NCI-H2107 (cell line): ENCODE measurements around the gene CLIC5.

Experiments used
- DNase-seq: peaks from one replicate; lab custom pipeline; 2025; lab: John Stamatoyannopoulos, UW

Gene CLIC5

DNA sequence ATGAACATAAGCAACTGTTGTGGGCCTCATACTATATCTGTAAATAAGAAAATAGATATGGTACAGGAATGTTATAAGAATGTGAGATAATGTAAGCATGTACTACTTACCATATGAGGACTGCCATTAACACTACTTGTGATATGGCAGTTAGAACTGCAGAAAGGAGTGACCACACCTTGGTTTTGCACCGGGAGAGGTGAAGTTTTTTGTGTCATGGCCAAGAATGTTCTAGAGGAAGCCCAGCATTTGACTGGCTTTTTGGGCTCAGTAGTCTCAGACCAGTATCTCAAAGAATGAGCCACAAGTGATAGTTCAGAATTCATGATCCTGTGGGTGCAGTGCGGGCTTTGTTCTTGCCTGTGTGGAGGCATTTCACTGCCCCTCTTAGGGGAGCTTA lies 123.5 kb downstream of the CLIC5 start:
- no peak for DNase-seq

DNA sequence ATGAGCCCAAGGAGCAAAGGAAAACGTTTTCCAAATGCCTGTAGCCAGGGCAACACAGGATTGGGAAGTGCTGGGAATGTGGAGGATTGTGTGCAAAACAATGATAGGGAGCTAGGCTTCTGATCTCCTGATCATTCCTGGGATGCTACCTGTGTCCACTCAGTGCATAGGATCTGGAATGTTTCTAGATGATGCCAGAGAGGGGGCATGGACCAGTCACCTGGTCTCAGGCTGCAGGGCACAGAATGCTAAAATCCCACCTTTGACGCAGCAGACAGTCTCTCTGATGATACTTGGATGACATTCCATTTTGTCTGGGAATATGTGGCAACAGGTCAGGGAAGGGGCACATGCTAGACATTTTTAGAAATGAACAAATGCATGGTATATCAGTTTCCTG lies 128.9 kb downstream of the CLIC5 start:
- DNase-seq = no peak

GRCh38 chr6:45884336-45884735 lies 131.3 kb downstream of the CLIC5 start:
- no peak for DNase-seq

DNA sequence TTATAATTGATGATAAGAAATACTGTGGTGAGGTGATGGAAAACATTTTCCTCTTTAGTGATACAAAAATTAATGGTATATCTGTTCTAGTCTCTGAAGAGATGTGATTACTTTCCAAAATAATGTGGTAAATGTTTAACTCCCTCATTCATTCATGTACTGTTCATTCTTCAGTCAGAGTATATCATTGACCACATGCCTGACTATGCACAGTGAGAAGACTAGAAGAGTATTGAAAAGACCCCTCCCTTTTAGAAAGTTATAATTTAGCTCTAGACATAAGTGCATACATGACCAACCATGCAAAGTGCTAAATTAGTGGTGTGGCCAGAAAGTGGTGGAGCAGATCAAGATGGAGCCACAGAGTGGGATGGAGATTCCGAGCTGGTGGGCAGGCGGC lies 133.0 kb downstream of the CLIC5 start:
- no peak for DNase-seq

DNA sequence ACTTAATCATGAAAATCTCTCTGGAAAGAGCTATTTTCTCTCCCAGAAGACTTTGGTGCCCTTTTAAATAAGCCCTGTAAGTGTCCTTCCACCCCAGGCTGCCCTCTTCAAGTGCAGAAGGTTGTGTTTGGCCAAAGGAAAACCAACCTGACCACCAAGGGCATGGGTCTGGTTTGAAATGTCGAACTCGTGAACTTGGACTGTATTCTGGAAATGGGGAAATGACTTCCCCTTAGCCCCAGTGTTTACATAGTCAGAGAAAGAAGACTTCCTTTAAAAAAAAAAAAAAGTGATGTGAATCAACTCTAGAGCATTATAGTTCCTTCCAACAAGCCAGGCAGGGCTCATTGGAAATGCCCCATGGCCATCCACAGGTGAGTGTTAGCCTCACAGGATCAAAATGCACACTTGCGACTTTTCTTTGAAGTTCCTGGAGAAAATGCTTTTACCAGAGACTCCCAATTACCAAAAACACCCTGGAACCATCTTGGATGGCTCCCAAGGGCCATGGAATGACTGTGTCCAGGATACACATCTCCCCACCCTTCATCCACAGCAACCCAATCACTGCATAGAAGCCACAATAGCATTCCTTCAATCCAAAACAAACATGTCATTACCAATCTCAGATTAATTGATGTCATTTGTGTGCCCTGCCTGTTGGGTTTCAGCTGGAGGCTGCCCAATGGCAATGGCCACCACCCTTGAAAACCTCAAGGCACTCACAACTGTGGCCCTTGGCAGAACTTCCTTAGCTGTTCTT lies 133.8 kb downstream of the CLIC5 start:
- DNase-seq = no peak

- no peak for DNase-seq
These were observed 135.0 kb downstream of the CLIC5 start for GRCh38 chr6:45880676-45881075.

DNA sequence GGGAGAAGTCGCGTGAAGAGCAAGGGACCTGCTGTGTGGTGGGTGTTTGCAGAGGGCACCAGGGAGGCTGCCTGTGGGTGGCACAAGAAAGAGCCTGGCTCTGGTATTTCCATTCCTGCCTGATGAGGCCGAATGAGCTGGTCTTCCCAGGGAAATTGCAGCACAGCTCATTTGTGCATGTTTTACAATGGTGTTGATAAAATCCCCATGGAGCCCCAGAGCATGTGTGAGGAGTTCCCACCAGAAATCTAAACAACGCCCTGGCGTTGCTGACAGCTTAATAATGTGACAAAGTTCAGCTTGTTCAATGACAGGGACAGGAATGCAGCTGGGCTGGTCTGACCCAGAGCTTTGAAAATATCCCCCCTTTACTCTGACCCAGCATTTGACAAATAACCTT lies 135.5 kb downstream of the CLIC5 start:
- DNase-seq = no peak

DNA sequence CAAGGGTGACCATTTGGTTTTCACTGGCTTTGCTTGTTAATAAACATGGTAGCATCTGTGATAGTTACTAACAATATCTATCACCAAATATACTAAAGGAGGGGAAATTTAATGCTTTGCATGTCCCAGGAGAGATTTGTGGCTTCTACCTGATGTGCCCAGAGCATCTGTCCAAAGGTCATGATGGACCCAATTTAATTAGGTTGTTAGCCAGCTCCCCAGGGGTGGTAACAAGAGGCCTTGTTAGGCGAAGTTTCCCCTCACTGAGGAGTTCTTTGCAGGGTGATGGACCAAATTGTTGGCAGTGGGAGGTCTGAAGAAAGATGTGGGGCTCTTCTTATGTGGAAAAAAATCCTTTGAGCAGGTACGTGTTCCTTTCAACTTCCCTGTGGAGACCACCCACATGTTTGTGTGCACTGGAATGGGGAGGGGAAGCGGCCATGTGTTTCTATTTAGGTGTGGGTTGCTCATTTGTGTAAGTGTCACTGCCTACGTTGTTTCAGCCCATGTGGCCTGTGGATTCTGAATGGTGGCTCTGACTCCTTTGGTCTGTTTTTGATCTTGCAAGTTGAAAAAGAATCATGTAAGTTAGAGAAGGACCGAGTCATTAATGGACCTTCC lies 137.6 kb downstream of the CLIC5 start:
- DNase-seq = no peak

DNA sequence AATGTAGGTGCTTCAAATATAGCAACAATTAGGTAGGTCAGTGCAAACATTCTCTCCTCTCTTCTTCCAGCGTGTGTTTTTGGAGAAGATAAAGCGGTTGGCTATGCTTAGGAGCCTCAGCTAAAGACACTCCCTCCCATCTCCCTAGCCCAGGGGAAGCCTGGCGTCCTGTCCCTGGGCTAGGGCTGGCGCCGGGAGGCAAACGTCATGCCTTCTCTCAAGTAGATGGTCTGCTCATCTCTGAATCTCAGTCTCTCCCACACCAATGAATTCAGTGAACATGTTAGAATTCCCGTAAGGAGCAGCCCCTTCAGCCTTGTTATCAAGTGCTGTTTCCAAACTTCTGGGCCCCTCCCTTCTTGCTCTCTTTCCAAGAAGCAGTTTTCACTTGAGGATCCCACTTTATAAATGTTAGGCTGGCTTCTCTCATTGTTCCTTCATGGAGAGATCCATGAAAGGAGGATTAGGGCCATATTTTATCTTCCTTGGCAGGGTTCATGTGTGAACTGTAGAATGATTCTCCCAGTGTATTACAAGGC lies 142.8 kb downstream of the CLIC5 start:
- DNase-seq = no peak

- DNase-seq = no peak
These were observed 145.1 kb downstream of the CLIC5 start for GRCh38 chr6:45870531-45870930.

GRCh38 chr6:45864651-45865050 lies 151.0 kb downstream of the CLIC5 start:
- DNase-seq = no peak

DNA sequence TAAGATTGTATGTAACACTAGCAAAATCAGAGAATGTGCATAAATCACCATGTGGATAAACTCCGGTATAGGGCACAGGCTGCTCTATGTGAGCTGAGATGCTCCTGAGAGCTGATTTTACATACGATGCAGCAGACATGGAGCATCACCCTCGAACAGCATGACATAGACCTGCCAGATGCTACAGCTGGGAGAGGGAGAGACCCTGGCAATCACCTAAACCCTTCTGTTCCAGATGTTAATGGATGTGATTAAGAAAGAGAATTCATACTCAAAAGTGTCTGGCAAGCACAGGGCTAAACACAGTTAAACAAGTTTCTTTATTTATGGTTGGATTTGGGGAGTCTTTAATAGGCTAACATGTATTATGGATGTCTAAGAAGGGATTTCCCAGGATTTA lies 157.0 kb downstream of the CLIC5 start:
- no peak for DNase-seq

DNA sequence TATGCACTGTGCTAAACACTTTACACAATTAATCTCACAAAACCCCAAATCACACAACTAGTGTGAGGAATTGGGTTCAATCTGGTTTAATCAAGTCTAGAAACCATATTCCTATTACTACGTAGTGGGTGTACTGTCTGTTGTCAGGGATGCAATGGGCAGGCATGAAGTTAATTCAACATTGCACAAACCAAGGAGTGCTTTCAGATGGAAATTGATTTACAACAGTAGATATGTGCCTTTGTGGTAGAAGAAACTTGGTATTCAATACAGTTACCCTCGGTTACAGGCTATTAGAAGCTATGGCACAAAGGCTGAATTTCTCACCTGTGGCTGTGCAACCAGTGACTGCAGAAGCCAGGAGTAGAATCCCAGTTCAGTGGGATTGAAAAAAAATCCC lies 157.8 kb downstream of the CLIC5 start:
- DNase-seq = no peak

GRCh38 chr6:45855642-45856394 lies 159.8 kb downstream of the CLIC5 start:
- no peak for DNase-seq

- DNase-seq = no peak
These were observed 161.4 kb downstream of the CLIC5 start for GRCh38 chr6:45854149-45854742.

GRCh38 chr6:45851034-45851400 lies 164.6 kb downstream of the CLIC5 start:
- no peak for DNase-seq

DNA sequence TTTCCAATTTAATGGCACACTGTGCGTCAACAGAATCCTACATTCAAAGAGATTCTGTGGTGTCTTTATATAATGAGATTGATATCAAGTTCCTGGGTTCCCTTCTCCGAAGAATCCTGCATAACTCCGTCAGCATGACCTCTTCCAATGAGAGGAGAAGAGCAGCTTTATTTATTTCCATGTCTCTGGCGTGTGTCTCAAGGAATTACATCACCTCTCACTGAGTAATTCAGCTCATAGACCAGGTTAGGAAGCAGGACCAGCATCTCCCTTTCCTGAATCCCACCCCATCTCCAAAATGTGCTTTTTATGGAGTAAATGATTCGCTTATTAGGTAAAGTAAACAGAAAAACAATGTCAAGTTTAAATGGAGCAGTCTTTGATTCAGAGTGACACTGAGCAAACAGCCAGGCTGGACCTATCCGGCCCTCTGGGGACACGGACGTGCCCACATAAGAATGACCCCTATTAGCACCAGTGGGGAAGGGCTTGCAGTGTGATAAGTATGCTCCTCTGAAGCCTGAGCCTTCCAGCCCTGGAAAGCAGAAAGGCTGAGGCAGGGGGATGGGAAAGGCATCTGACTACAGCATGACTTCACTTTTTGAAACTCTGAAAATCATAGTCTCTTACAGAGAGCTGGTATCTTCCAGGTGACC lies 165.2 kb downstream of the CLIC5 start:
- DNase-seq = no peak

- no peak for DNase-seq
These were observed 170.1 kb downstream of the CLIC5 start for GRCh38 chr6:45845567-45845966.

GRCh38 chr6:45844986-45845385 lies 170.7 kb downstream of the CLIC5 start:
- no peak for DNase-seq

GRCh38 chr6:45843848-45844521 lies 171.7 kb downstream of the CLIC5 start:
- DNase-seq = no peak

GRCh38 chr6:45841062-45841461 lies 174.6 kb downstream of the CLIC5 start:
- no peak for DNase-seq
